Endometrium (tissue), 2 donors: ENCODE data around the gene MEF2C.
"Not testable (repeated sequence)": the region's sequence is repeated elsewhere in the genome, so short reads cannot be mapped to it uniquely, and the experiment has no call there.

ENCODE experiments used
- FAIRE-seq: peaks from 2 replicates; lab custom pipeline; 2012; peaks lifted over from hg19 to GRCh38; lab: Jason Lieb, UNC
- donor health status: control.
- donor health status: control.

MEF2C gene

DNA sequence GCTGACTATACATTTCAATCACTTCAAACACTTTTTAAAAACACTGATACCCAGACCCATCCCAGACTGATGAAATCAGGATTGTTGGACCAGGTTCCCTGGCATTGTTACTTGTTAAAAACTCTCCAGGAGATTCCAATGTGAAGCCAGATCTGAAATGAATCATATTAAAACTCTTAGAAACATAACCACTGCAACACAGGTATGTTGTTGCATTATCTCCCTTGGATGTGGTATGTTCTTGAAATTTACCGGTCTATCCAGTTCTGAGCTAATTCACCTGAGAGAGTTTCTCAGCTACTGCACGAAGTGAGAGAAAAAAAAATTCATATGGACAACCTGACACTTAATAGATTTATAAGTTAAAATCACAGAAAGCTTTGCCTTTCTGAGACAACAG is 21.8 kb downstream of the MEF2C start:
- no peak for FAIRE-seq

DNA sequence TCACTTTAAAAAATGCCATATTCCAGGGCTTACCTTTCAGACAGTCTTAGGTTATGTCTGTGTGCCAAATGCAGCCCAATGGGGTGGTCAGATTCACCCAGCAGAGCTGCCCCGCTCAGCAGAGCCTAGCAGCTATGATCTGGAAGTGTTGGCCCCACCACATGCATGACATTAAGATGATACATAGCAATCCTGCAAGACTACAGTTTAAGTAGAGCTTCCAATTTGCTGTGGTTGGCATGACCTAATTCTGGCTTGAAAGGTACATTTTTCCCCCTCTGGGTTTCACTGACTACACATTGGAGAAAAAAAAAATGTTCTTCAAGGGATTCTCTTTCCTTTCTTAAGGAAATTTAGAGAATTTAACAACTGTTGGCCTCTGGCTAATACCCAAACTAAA is 22.5 kb downstream of the MEF2C start:
- no peak for FAIRE-seq

DNA sequence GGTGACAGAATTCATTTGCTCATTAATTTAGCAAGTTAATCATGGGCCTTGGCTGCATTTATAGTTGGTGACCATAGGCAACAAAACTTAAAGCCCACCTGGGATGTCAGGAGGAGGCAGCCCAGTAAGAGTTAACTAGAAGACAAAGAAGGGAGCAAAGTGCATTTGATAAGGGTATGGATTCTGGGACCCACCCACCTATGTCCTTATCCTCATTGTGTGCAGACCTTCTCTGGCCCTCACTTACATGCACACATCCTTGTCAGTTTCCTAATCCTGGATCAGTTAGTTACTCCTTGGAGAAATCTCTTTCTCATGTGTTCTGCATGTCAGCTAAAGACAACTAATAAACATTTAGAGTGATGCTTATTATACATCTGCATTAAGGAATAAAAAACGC is 24.6 kb downstream of the MEF2C start:
- no peak for FAIRE-seq

DNA sequence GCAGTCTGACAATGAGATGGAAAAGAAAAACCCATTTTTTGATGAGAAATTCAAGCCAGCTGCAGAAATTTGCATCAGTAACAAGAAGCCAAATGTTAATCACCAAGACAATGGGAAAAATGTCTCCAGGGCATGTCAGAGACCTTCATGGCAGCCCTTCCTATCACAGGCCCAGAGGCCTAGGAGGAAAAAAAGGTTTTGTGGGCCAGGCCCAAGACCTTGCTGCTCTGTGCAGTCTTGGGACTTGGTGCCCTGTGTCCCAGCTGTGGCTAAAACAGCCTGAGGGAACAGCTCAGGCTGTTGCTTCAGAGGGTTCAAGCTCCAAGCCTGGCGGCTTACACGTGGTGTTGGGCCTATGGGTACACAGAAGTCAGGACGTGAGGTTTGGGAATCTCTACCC is 26.6 kb downstream of the MEF2C start:
- FAIRE-seq, result not testable (repeated sequence)

DNA sequence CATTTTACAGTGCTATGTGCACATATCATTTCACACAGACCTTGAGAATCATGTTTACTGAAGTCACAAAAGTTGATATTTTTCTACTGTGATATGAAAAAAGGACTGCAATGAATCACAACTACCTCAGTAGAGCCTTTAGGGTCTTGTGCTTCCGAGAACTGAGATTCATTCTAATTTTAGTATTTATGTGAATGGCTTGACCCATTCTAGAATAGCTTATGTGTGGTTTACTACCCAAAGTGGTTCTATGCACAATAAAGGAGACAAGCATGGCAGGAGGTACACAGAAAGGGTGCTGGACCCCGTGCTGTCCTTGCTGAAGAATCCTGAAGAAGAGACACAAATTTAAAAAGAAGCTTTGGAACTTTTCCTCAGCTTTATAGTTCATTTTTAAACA is 28.2 kb downstream of the MEF2C start:
- FAIRE-seq, result no peak

DNA sequence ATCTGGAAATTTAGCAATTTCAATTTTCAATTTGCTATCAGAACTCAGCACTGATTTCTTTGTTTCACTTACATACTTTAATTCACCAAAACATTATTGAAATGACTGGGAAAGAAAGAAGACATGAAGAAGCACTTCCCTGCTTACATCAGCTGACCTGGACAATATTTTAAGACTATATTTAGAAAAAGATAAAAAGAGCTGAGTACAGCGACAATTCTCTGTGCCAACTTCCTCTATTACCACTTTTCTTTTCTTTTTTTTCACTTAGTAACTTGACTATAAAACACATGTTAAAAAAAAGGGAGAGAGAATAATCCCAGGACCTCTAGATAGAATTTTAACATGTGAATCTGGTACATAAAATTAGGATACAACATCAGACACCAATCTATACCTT is 35.6 kb downstream of the MEF2C start:
- no peak for FAIRE-seq

DNA sequence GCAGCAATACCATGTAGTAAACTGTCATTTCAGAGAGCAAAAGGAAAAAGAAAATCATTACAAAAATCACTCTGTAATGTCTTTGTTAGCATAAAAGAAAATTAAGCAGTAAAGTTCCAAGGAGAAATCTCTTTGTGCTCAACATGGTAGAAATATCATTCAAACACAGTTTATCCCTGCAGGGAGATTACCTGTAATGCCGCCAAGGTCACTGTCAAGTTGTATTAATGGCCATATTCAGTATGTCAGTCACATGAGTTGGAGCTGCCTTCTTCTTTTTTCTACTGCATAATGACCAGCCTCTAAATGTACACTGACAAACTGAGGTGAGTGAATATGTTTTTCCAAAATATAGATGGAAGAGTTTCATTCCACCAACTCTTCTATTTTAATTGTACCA is 36.5 kb downstream of the MEF2C start:
- FAIRE-seq, result no peak

DNA sequence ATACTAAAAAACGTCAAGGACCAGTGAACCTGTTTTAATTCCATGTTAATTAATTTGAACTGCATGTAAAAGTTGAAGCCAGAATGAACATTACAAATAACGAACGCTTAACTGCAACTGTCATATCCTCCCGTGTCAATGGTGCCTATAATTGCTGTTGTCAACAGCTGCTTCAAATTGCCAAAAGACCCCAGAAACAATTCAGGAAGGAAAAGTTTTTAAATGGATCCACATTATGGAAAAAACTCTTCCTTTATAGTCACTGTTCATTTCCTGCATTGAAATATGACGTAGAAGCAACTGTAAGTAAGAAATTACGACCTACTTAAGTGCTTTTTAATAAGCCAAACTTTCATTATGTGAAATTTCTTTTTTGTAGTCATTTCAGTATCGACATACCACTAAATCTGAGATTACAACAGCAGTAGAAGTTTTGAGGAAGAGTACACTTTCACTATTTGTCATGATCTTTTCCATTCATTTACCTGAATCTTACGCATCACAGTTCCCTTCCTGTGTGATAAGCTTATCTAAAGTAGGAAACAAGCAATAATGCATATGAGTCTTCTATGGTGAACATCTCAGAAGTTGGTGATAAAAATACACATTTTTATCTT is 37.8 kb downstream of the MEF2C start:
- no peak for FAIRE-seq

DNA sequence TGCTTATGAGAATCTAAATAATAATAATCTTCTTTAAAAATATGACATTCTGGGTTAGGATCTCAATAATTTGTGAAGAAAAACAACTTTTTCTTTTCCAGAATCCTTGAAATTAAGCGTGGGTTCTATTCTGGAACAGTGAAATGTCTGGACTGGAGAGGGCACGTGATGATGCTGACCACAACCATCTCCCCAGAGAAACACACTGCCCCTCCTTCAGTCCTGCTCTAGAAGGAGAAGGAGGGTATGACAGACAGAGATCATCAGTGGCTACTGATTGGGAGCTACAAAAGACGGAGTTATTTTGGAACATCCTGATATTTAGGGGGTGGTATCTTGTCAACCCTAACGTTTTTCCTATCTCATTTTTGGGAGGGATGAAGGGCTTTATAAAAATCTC is 40.2 kb downstream of the MEF2C start:
- FAIRE-seq, result no peak

DNA sequence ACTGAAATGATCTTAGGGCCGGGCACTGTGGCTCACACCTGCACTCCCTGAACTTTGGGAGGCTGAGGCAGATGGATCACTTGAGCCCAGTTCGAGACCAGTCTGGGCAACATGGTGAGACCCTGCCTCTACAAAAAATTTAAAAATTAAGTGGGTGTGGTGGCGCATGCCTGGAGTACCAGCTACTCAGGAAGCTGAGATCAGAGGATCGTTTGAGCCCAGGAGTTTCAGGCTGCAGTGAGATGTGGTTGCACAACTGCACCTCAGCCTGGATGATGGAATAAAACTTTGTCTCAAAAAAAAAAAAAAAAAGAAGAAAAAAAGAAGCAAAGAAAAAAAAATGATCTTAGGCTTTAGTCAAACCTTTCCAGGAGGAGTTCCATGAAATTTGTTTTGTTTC is 41.8 kb downstream of the MEF2C start:
- no peak for FAIRE-seq

DNA sequence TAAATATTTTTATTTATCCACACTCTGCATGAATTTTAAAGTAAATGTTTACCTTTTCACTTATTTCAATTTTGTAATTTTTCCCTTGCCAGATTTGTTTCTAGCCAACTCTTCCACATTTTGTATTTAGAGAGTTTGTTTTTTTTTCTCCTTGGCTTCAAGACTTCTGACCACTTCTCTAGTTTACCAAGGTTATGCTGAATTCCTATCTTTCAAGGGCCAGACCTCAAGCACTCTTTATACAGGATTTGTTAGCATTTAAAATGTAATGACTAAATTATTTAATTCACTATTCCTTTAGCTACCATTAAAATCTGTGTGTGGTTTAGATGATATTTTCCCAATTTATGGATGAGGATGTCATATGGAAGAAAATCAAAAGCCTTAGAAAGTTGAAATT is 42.5 kb downstream of the MEF2C start:
- FAIRE-seq, result no peak

DNA sequence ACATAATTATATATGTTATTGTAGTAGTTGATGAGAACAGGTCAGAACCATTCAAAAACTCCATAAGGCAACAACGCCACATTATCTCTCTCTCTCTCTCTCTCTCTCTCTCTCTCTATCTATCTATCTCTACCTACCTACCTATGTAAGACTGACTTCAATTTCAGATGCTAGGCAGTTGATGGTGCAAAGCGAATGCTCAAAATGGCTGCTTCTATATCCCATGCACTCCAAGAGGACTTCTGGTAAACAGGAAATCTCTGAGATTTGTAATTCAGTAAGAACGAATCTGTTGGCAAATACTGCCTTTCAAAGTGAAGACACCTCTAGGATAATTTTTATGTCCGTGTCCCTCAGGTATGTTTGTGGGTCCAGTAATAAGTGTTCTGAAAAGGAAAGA is 43.7 kb downstream of the MEF2C start:
- no peak for FAIRE-seq

DNA sequence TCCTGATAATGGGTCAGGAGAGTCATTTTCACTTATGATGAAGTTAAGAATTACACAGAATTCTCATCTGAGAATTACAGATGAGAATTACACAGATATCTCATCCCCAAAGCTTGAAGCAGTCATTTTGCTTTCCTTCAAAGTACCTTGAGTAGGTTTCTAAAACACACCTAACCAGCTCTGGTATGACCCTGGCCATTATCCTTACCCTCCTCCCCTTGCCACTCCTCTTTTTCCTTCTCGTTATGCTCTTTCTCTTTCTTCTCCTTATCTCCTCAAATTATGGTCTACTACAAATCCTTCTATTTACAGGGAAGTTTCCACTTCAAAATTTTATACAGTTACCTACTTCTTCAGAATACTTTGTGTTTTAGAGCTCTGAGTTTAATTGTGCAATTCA is 44.5 kb downstream of the MEF2C start:
- FAIRE-seq, result no peak

DNA sequence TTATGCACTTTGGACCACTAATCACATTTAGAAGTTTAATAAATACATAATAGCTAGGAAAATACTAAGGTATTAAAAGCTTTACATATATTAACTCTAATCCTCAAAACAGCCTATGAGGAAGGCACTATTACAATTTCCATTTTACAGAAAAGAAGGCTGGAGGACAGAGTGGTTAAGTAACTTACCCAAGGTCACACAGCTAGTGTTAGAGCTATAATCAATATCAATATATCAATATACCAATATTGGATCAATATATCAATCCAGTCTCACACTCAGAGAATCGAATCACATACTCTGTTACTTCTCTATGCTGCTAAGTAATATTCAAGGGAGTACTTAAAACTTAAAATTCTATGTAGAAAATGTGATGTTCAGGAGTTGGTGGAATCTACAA is 45.2 kb downstream of the MEF2C start:
- no peak for FAIRE-seq

DNA sequence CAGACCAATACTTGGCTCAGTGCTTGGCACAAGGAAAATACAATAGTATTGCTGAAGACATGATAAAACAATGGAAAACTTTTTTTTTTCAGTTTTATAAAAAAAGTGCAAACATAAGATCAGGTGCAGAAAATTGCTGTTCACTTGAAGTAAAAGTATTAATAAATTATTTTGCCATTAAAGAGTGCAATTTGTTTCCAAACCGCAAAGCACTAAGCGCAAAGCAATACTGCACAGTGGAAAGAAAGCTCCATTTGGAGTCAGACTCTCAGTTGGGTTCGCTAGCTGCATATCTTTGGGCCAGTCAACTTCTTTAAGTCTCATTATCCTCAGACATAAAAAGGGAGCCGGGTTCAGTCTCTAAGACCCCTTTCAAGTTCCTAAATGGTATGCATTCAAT is 45.8 kb downstream of the MEF2C start:
- FAIRE-seq, result no peak

DNA sequence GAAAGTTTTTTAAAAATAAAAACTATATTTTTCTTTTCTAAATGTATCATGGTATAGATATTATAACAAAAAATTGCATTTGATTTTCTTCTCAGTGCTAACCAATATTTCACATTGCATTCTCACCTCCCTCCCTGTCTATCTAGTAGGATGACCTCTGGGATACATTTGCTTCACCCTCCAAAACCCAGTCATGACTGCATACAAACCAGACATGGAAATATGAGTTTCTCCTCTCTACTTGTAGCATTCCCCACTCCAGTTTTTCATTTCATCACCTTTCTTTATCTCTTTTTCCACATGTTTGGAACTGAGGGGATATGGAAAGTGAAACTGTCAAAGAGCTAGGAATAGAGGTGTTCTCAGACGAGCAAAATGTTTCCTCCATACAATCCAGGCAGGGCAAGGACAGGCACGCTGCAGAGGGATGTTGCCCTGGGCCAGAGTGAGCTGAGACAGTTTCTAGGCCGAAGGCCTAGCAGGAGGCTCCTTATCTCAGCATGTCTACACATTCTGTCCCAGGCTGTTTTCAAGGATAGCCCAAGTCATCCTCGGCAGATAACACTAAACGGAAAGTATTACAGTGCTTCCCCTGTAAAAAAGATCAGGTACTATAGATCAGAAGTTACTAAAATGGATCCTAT is 46.7 kb downstream of the MEF2C start:
- FAIRE-seq, result no peak

DNA sequence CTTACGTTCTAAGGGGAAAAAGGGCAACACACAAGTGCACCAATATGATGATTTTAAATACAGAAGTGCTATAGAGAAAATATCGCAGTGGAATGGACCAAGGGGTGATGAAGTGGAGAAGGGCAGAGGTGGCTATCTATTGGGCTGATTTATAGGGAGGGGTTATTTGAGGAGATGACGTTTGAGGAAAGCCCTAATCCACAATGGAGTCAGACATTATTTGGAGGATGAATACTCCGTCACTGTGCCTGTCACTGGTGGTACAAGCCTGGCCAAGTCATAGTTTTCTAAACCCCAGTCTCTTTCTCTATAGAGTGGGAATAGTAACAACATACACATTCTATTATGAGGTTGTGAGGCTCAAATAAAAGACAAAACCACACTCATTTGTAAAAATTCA is 48.5 kb downstream of the MEF2C start:
- no peak for FAIRE-seq

DNA sequence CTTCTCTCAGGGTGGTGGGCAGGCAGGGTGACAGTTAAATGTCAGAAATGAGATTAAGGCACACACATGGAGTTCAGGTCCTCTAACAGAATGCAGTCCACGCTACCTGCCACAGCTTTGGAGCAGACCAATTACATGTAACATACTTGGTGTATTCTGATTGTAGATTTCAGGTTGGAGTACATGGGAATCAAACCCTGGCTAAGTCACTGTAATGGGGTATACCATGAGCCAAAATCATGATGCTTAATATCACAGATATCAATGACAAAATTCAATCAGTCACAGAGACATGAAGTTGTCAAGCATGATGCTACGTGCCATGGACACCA is 48.9 kb downstream of the MEF2C start:
- FAIRE-seq, result no peak

DNA sequence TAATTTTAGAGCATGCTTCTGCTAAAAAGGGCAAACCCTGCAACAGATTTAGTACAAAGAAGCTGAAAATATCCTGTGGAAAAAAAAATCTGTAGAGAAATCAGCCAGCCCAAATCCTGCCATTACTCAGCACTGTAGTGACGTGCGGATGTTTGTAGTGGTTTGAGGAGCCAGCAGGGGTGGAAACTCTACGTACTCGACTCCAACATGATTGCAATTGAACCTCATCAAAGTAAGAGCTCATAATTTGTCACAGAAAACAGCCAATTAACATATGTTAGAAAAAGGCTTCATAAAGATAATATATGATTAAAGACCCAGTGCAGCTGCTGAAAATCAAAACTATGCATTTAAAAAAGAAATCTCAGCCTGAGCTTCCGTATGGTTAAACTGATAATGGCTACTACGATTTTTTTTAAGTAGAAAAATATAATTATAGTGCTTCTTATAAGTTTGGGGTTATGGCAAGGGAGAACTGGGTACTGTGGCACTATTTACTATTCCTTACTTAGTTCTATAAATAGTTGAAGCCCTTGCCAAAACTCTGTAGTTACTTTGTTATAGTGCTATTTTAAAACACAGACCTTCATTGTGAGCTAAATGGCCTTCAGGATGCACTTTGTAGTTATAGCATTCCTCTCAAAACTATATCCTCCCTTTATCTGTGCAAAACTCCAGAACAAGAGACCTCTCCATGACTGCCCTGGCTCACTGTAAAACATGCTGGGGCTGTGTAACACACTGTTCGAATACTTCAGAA is 49.4 kb downstream of the MEF2C start:
- FAIRE-seq, result no peak

DNA sequence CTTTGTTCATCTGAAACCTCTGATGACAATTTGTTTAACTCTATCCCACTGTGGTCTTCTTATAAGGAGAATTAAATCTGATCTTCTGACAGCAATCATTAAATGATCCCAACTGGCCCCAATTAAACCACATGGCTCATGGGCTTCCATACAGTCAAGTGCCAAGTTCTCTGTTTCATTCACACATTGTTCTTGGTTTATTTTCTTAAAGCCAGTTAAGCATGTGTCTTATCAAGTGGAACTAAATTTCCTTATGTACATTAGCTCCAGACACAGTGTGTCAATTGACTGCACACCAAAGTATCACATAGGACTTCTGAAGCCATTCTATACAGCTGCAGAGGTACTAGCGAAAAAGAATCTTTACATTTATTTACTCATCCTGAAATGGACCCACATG is 51.2 kb downstream of the MEF2C start:
- no peak for FAIRE-seq

DNA sequence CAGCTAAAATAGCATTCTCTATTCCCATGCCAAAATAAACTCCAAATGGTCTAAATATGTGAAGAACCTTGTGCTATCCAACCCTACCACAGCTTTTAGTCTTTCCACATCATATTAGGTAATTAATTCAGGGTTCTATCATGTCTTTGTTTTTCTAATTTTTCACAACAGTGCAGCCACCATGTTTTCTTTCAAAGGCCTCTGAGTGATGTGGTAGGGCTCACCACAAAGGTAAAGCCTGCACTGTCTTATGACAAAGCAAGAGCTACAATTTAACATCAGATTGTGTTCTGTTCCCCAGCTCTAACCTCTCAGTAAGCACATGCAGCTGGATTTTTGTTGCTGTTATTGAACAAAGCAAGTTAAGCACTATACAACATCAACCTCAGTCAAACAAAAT is 52.4 kb downstream of the MEF2C start:
- no peak for FAIRE-seq

DNA sequence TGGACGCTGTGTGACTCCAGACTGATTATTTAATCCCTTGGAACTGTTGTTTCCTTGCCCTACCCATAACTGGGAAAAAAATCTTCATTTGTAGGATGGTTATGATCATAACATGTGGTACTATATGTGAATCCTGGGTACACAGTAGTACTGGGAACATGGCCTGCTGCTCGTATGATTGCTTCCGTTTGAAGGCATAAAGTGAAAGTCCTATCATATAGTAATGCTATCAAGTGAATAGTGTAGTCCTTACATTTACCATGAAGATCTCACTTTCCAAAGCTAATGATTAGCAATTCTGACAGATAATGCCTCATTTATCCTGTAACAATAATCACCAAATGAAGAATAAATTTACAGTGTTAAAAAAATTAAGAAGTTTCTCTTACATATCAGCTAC is 53.2 kb downstream of the MEF2C start:
- no peak for FAIRE-seq

DNA sequence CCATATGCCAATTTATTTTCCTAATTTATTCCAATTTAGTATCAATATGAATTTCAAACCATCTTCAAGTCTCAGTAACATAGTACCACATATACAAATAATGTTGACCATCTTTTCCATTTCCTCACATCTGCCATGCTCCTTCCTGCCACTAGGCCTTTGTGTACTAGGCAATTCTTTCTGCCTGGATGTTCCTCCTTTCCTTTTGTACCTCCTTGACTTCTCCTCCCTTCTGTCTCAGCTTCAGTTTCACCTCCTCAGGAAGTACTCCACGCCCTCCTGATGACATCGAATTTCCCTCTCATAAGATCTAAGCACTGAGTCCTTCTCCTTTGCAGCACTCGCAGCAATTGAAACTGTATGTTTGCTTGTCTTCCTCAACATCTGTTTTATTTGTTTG is 53.9 kb downstream of the MEF2C start:
- FAIRE-seq, result no peak

DNA sequence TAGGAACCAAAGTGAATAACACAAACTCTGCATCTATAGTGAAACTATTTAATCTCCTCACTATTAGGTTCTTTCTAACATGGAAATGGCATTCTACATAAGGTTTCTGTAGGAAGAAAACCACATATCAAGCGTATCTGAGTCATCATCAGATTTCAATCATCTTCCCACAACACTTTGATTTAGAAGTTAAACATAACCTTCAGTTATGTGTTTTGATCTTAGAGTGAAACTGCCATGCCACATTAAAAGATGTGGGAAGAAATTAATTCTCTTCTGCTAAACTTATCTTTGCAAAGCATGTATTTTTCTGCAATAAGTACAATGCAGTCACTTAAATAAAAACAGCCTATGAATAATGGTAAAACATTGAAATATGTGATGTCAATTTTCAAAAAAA is 55.0 kb downstream of the MEF2C start:
- no peak for FAIRE-seq
